Esophagus muscularis mucosa (tissue), 4 donors: ENCODE results near the gene MARCHF4. TPM values are rescaled to one million over a fixed set of nuclear protein-coding genes. Genes with fewer than 3 reads are reported as not detected.

Experiments
- DNase-seq: peaks from one replicate; pipeline ENCODE4 v3.0.0-alpha.2; 2017; ENCODE audit errors: extremely low spot score
- H3K27ac ChIP-seq, 4 donors: fragments of 200-600 bp; sonication (generic); replicated peaks in 1 of 4; 1 replicate in 3 of 4; 2 replicates in 1 of 4; pipeline ENCODE4 v1.5.1; 2016 to 2019; ENCODE audit warnings: mild to moderate bottlenecking in 1 of 4
- H3K27me3 ChIP-seq, 4 donors: fragments of 200-600 bp; sonication (generic); one replicate each; pipeline versions ENCODE4 v1.5.1 to v1.6.0; 2016 to 2019
- H3K36me3 ChIP-seq, 4 donors: fragments of 200-600 bp; sonication (generic); one replicate each; pipeline ENCODE4 v1.5.1; 2016 to 2019
- H3K4me1 ChIP-seq, 4 donors: fragments of 200-600 bp; sonication (generic); one replicate each; pipeline ENCODE4 v1.5.1; 2016 to 2019
- H3K4me3 ChIP-seq, 4 donors: fragments of 200-600 bp; sonication (generic); 1 replicate in 2 of 4; 2 replicates in 2 of 4; pipeline ENCODE4 v1.5.1; 2016 to 2019; ENCODE audit warnings: mild to moderate bottlenecking in 4 of 4, moderate library complexity in 1 of 4
- H3K9me3 ChIP-seq, 4 donors: fragments of 200-600 bp; sonication (generic); 1 replicate in 3 of 4; 2 replicates in 1 of 4; pipeline ENCODE4 v1.5.1; 2016 to 2019
- CTCF ChIP-seq, 3 experiments: fragments of 200-600 bp in 2 of 3; fragments of 450-650 bp in 1 of 3; sonication (generic) in 2 of 3; IDR thresholded peaks; one replicate each; pipeline ENCODE4 v1.5.1; 2017 to 2019; ENCODE audit warnings: antibody characterized with exemption in 3 of 3, mild to moderate bottlenecking in 2 of 3, moderate library complexity in 1 of 3
- EP300 ChIP-seq: sonication (generic); formaldehyde crosslinking; IDR thresholded peaks from one replicate; pipeline ENCODE4 v1.6.1; 2017; ENCODE audit warnings: antibody characterized with exemption
- POLR2A ChIP-seq: fragments of 450-650 bp; IDR thresholded peaks from one replicate; pipeline ENCODE4 v1.6.1; 2017; ENCODE audit warnings: antibody characterized with exemption, moderate library complexity, mild to moderate bottlenecking, low read depth
- POLR2AphosphoS5 ChIP-seq, 2 donors: sonication (generic); formaldehyde crosslinking; IDR thresholded peaks; one replicate each; pipeline ENCODE4 v1.6.1; 2017; ENCODE audit warnings: antibody characterized with exemption in 2 of 2
- WGBS: methylation state at CpG from one replicate; pipeline ENCODE4 v1.1.5; 2018; 5-methylcytosine and 5-hydroxymethylcytosine counted together
- intact Hi-C: fragments of 100-400 bp; cut with DNase I; formaldehyde crosslinking; loops from one replicate; pipeline ENCODE4 v1.15.1; 2023
- small RNA-seq, 3 donors: library from RNA; depleted of rRNA; stranded (forward); fragments of <200 nt; gene quantifications; one replicate each; pipeline ENCODE3, GENCODE V24; 2016
- total RNA-seq, 4 donors: library from RNA; depleted of rRNA; stranded (reverse); fragments of >200 nt; gene quantifications; one replicate each; pipeline versions ENCODE4 v1.1.0 to v1.2.1, GENCODE V29; 2016

The MARCHF4 gene
- total RNA-seq, 4 donors from 2014 or later, result not detected

DNA sequence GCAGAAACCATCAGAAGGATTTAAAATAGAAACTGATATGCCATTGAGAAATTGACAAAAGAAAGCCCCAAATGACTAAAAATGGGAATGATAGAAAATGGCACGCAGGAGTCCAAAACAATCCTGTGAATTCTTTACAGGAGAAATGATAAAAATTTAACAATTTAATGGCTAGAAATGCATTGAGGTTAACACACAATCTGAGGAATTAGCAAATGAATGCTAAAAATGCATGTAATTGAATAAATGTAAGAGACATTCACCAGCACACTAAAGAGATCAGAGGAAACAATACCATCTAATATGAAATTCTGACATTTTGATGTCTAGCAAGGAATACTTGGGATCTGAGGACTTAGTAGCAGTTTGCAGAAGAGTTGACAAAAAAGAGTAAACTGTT, 37.0 kb downstream of the MARCHF4 start:
- intact Hi-C loops, result no loop called here
- no peak overlapping the region for H3K4me3 ChIP-seq
- DNase-seq, result no peak
- WGBS, result 62% methylated on average over 1 of the region's 1 CpG
- TF ChIP-seq CTCF (IDR thresholded peaks at IDR 0.05) (no peak), EP300 (no peak), POLR2A (no peak), POLR2AphosphoS5 (IDR thresholded peaks at IDR 0.05) (no peak)
- no peaks in the 10 kb centered on the region for H3K9me3 ChIP-seq
- H3K27me3 ChIP-seq, result no peaks in the 10 kb centered on the region
- no peak overlapping the region for H3K27ac ChIP-seq
- H3K4me1 ChIP-seq, result peaks cover 4 to 12% (median 11%) of the 10 kb centered on the region in 4 donors
- no peaks in the 10 kb centered on the region for H3K36me3 ChIP-seq

DNA sequence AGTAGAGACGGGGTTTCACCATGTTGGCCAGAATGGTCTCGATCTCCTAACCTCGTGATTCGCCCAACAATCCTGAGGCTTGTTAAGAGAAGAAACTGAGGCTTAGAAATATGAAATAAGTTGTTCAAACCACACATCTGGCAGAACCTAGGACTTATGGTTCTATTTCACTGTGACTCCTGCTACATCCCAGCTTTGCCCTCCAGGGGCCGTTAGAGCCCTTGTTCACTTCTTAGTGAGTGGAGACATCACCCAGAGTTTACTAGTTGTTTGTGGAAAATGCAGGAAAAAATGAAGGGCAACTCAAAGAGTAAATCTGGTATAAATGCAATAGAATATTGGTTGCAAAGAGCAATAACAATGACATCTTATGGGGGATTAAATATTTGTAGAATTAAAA, 43.9 kb downstream of the MARCHF4 start:
- DNase-seq, result peak; percentile 39
- intact Hi-C loops, result no loop called here
- Histone ChIP-seq H3K4me1 (no peaks in the 10 kb centered on the region), H3K36me3 (no peaks in the 10 kb centered on the region), H3K9me3 (no peaks in the 10 kb centered on the region), H3K27ac (no peak overlapping the region), H3K4me3 (no peak overlapping the region), H3K27me3 (no peaks in the 10 kb centered on the region)
- TF ChIP-seq CTCF (IDR thresholded peaks at IDR 0.05) (no peak), POLR2AphosphoS5 (IDR thresholded peaks at IDR 0.05) (no peak), POLR2A (no peak), EP300 (no peak)
- WGBS, result 86% methylated on average over 5 of the region's 5 CpGs

GRCh38 chr2:216327447-216327935, 44.8 kb downstream of the MARCHF4 start:
- WGBS, result 91% methylated on average over 1 of the region's 1 CpG
- intact Hi-C loops, result no loop called here
- no peaks in the 10 kb centered on the region for H3K4me1 ChIP-seq

More at GRCh38 chr2:216327447-216327935, 44.8 kb downstream of the MARCHF4 start:
- TF ChIP-seq CTCF (IDR thresholded peaks at IDR 0.05) (no peak), EP300 (no peak), POLR2AphosphoS5 (IDR thresholded peaks at IDR 0.05) (no peak), POLR2A (no peak)
- no peaks in the 10 kb centered on the region for H3K9me3 ChIP-seq
- H3K4me3 ChIP-seq, result no peak overlapping the region
- no peaks in the 10 kb centered on the region for H3K27me3 ChIP-seq
- H3K36me3 ChIP-seq, result no peaks in the 10 kb centered on the region
- no peak for DNase-seq
- H3K27ac ChIP-seq, result no peak overlapping the region

Small RNA genes within 50 kb of the gene (small RNA-seq; reads per million reads assigned to genes)
- 0 reads per million in 3 donors for gene RF00019

Other genes with a start within 250 kb of the MARCHF4 start
- gene SMARCAL1, start 40.0 kb upstream of the MARCHF4 start, total RNA-seq, result 10 to 100 TPM in 3 of 4 donors, 1 to 10 TPM in 1; 6.3 to 15.8 (median 11.6) TPM
- 1,000 to 10,000 TPM; 1,371 to 1,915 (median 1,581) TPM for gene RPL37A, start 126.4 kb upstream of the MARCHF4 start, total RNA-seq